Fibroblast of skin of abdomen (primary cell): ENCODE measurements around the gene RARA.
A peak's percentile ranks its signal among the peaks of the same experiment; 100 is the strongest.

ENCODE experiments used
- DNase-seq: peaks from one replicate; pipeline ENCODE4 v3.0.0-alpha.2; 2013

The RARA gene

GRCh38 chr17:40329839-40330794 lies 21.1 kb downstream of the RARA start:
- DNase-seq: no peak

- no peak for DNase-seq
Observed at GRCh38 chr17:40330850-40331470, 22.0 kb downstream of the RARA start.

GRCh38 chr17:40331743-40332641 lies 23.0 kb downstream of the RARA start:
- DNase-seq: no peak

- no peak for DNase-seq
Observed at GRCh38 chr17:40333781-40334448, 24.9 kb downstream of the RARA start.

GRCh38 chr17:40335620-40336019 lies 26.6 kb downstream of the RARA start:
- no peak for DNase-seq

- DNase-seq: no peak
Observed at GRCh38 chr17:40337351-40337750, 28.4 kb downstream of the RARA start.

GRCh38 chr17:40338058-40338457 lies 29.1 kb downstream of the RARA start:
- no peak for DNase-seq

- no peak for DNase-seq
Observed at GRCh38 chr17:40338941-40339649, 30.1 kb downstream of the RARA start.

GRCh38 chr17:40340327-40340726 lies 31.3 kb downstream of the RARA start:
- no peak for DNase-seq

GRCh38 chr17:40340880-40341807 lies 32.2 kb downstream of the RARA start:
- DNase-seq: no peak

- peak; percentile 66 for DNase-seq
Observed at GRCh38 chr17:40341808-40342503, 33.0 kb downstream of the RARA start.

GRCh38 chr17:40342504-40343218 lies 33.7 kb downstream of the RARA start:
- DNase-seq: no peak

GRCh38 chr17:40343219-40344119 lies 34.5 kb downstream of the RARA start:
- DNase-seq: no peak

- no peak for DNase-seq
Observed at GRCh38 chr17:40344421-40345160, 35.6 kb downstream of the RARA start.

GRCh38 chr17:40345161-40345993 lies 36.4 kb downstream of the RARA start:
- peak; percentile 89 for DNase-seq
